GM23248 (cell line): Measurements from ENCODE around the gene PPP3R2.

Experiments used
- EZH2 ChIP-seq: fragments of 200-600 bp; sonication (generic); IDR thresholded peaks from 2 replicates; pipeline ENCODE4 v1.6.1; 2018; ENCODE audit warnings: antibody characterized with exemption, mild to moderate bottlenecking; ENCODE audit not compliant: insufficient read depth, poor library complexity, severe bottlenecking
- EZH2phosphoT487 ChIP-seq: fragments of 200-600 bp; sonication (generic); IDR thresholded peaks from 2 replicates; pipeline ENCODE4 v1.6.1; 2018; ENCODE audit warnings: antibody characterized with exemption, moderate library complexity, mild to moderate bottlenecking, low read depth; ENCODE audit not compliant: insufficient read depth

GRCh38 chr9:101601904-101602765 lies 7.4 kb upstream of the PPP3R2 start:
- no peak for TF ChIP-seq EZH2phosphoT487
- no peak for TF ChIP-seq EZH2
